ENCODE results near the gene EEPD1.
"Not testable (repeated sequence)": the region's sequence is repeated elsewhere in the genome, so short reads cannot be mapped to it uniquely, and the experiment has no call there.

- TF ChIP-seq EZH2 (IDR thresholded peaks at IDR 0.05); POLR2AphosphoS5 (IDR thresholded peaks at IDR 0.05; ENCODE audit: borderline replicate concordance, low read depth, low read length): not testable (repeated sequence)
Measured at GRCh38 chr7:36149240-36149639, 3.8 kb upstream of the EEPD1 start.

All from SK-N-MC (cell line).